GM12878 (cell line): ENCODE data around the gene NCLN. TPM values are rescaled to one million over a fixed set of nuclear protein-coding genes. Genes with fewer than 3 reads are reported as not detected.

Source experiments
- ATF2 ChIP-seq: IDR thresholded peaks from 2 replicates; pipeline ENCODE4 v1.6.1; 2012; ENCODE audit warnings: low read length, inconsistent platforms
- CREM ChIP-seq: IDR thresholded peaks from 2 replicates; pipeline ENCODE4 v1.6.1; 2014; ENCODE audit warnings: antibody characterized with exemption, low read depth
- DPF2 ChIP-seq: fragments of 450-650 bp; IDR thresholded peaks from 2 replicates; pipeline ENCODE4 v1.6.1; 2017; ENCODE audit warnings: mild to moderate bottlenecking
- HSF1 ChIP-seq: fragments of 150-350 bp; IDR thresholded peaks from 2 replicates; pipeline ENCODE4 v1.6.1; 2014; ENCODE audit warnings: mild to moderate bottlenecking, low read depth, low read length
- IKZF1 ChIP-seq: fragments of 450-650 bp; conservative IDR thresholded peaks from 2 replicates; pipeline ENCODE4 v1.6.1; 2017; ENCODE audit warnings: antibody characterized with exemption, mild to moderate bottlenecking
- IRF3 ChIP-seq: fragments of 450-650 bp; IDR thresholded peaks from 2 replicates; pipeline ENCODE4 v1.6.1; 2014; ENCODE audit warnings: mild to moderate bottlenecking
- KAT2A ChIP-seq: conservative IDR thresholded peaks from 2 replicates; pipeline ENCODE4 v1.6.1; 2011; ENCODE audit warnings: low read depth, low read length; ENCODE audit not compliant: control insufficient read depth
- NFXL1 ChIP-seq: fragments of 450-650 bp; IDR thresholded peaks from 2 replicates; pipeline ENCODE4 v1.6.1; 2017; ENCODE audit warnings: antibody characterized with exemption, mild to moderate bottlenecking, borderline replicate concordance
- PAX5 ChIP-seq: IDR thresholded peaks from 2 replicates; pipeline ENCODE4 v1.6.1; 2011; ENCODE audit warnings: low read depth, low read length, borderline replicate concordance
- RAD51 ChIP-seq: fragments of 450-650 bp; IDR thresholded peaks from 2 replicates; pipeline ENCODE4 v1.6.1; 2016; ENCODE audit warnings: moderate library complexity, mild to moderate bottlenecking, inconsistent platforms
- RBBP5 ChIP-seq: fragments of 200-600 bp; sonication (generic); conservative IDR thresholded peaks from 2 replicates; pipeline ENCODE4 v1.6.1; 2016
- RUNX3 ChIP-seq: IDR thresholded peaks from 2 replicates; pipeline ENCODE4 v1.6.1; 2012; ENCODE audit warnings: low read length, inconsistent platforms
- USF1 ChIP-seq: IDR thresholded peaks from 2 replicates; pipeline ENCODE4 v1.6.1; 2011; ENCODE audit warnings: borderline replicate concordance, low read depth, mild to moderate bottlenecking, moderate library complexity, mixed read lengths, low read length; ENCODE audit not compliant: insufficient read depth; ENCODE audit errors: extremely low read length
- ZNF384 ChIP-seq: IDR thresholded peaks from 2 replicates; pipeline ENCODE4 v1.6.1; 2012; ENCODE audit warnings: low read depth, mild to moderate bottlenecking, low read length, improper control_type of control experiment, borderline replicate concordance
- ZNF592 ChIP-seq: fragments of 450-650 bp; IDR thresholded peaks from 2 replicates; pipeline ENCODE4 v1.6.1; 2017; ENCODE audit warnings: mild to moderate bottlenecking, moderate library complexity
- ZNF687 ChIP-seq: fragments of 450-650 bp; IDR thresholded peaks from 2 replicates; pipeline ENCODE4 v1.6.1; 2017; ENCODE audit warnings: mild to moderate bottlenecking, moderate library complexity
- polyA plus RNA-seq, 11 experiments: library from polyadenylated mRNA; depleted of rRNA in 4 of 11; unstranded in 6 of 11; stranded (reverse) in 5 of 11; fragments of >200 nt; fragmentation: Nextera tagmentation in 4 of 11; fragmentation: Illumina TruSeq in 1 of 11; extraction: Ambion mirVana in 4 of 11; extraction: Trizol in 1 of 11; gene quantifications; 1 replicate in 1 of 11; 2 replicates in 10 of 11; pipeline versions ENCODE4 v1.2.1 to v1.2.3, GENCODE V29; 2011 to 2016; ENCODE audit warnings: inconsistent platforms in 2 of 11, missing spikeins in 2 of 11, low read depth in 1 of 11
- total RNA-seq, 4 experiments: library from RNA; depleted of rRNA in 3 of 4; stranded (reverse); fragments of >200 nt in 3 of 4; fragmentation: Illumina TruSeq in 1 of 4; extraction: Trizol in 1 of 4; gene quantifications; 2 replicates each; pipeline versions ENCODE4 v1.2.1 to v1.2.3, GENCODE V29; 2013 to 2021

NCLN gene
- total and polyA plus RNA-seq, 10 of the 15 experiments (the other 5 are each of a cell fraction or from before 2014, with no cell fraction given), result 2.2 to 79.1 (median 36.0) TPM

- no peak for TF ChIP-seq ZNF592
- no peak for TF ChIP-seq RUNX3
- TF ChIP-seq ZNF384, result no peak
- TF ChIP-seq USF1, result no peak
- peak; percentile 76 for TF ChIP-seq IKZF1
- no peak for TF ChIP-seq KAT2A
- TF ChIP-seq ZNF687, result no peak
- TF ChIP-seq HSF1, result no peak
- TF ChIP-seq ATF2, result no peak
- TF ChIP-seq RBBP5, result no peak
- TF ChIP-seq RAD51, result no peak
- TF ChIP-seq DPF2, result peak; percentile 66
- no peak for TF ChIP-seq NFXL1
- no peak for TF ChIP-seq CREM
- no peak for TF ChIP-seq PAX5
- no peak for TF ChIP-seq IRF3
These were observed 39.6 kb upstream of the NCLN start (continued) for GRCh38 chr19:3145909-3146676.
